GM21576 (cell line): ENCODE data around the gene PTPRN2.

Source experiments
- ATAC-seq: cut with Tn5 transposase; IDR thresholded peaks from one replicate; pipeline ENCODE4 v1.9.1; 2021; ENCODE audit warnings: mild to moderate bottlenecking, moderate library complexity; ENCODE audit not compliant: unreplicated experiment

The PTPRN2 gene

DNA sequence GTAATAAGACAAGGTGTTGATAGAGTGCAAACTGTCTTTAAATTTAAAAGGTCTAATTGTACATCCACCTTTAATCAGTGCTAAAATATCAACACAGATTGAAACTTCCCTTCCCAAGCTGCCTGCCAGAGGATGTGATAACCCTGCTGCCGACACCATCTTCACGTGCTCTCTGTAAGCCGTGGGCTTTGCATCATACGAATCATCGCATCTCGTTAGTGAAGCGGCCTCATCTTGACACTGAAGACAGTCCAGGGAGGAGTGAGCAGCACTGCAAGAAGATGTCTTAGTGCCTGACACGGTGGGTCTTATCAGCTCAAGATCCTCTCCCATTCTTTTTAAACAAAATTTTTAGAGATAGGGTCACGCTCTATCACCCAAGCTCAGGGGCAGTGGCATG, 518.8 kb downstream of the PTPRN2 start:
- no peak for ATAC-seq

GRCh38 chr7:158067931-158068482, 519.6 kb downstream of the PTPRN2 start:
- no peak for ATAC-seq

DNA sequence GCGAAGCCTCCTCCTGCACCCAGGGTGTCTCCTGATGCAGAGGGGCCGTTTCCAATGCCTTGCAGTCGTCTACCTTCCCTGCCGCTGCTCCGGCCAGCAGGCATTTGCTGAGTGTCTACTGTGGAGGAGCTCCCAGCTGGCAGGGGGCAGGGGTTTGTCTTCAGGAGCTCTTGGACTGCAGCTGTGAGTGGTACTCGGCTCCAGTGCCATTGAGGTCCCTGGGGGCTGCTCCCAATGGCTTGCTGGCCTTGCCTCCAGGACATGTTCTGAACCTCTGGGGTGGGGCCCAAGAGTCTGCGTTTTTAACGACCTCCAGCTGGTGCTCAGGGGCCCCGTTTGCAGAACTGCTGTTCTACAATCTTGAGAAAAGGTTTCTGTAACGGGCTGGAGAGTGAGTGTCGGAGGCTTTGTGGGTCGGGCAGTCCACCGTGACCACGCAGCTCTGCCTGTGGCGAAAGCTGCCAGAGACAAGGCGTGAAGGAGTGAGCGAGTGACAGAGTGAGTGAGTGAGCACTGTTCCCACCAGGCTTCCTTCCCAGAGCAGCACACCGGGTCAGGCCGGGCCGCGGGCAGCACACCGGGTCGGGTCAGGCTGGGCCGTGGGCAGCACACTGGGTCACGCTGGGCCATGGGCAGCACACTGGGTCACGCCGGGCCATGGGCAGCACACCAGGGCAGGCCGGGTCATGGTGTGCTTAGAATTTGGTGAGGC, 520.2 kb downstream of the PTPRN2 start:
- no peak for ATAC-seq

- ATAC-seq, result no peak
Measured at GRCh38 chr7:158066085-158066484, 521.5 kb downstream of the PTPRN2 start.

DNA sequence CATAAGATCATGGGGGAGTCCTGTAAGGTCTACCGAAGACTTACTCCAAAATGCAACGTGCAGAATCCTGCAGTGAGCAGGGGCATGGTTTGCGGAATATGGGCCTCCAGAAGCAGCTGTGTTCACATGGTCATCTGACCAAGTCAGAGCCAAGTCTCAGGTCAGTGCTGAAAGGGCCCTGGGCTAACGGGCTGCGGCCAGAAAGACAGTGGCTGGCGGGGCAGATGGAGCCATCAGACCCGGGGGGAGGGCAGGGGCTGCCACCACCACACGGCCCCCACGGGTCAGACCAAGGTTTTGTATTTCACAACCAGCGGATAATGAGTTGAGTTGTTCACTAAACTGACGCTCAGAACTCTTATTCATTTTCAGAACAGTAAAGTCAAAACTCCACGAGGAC, 522.3 kb downstream of the PTPRN2 start:
- no peak for ATAC-seq

- ATAC-seq, result no peak
Measured at GRCh38 chr7:158064631-158065030, 523.0 kb downstream of the PTPRN2 start.

DNA sequence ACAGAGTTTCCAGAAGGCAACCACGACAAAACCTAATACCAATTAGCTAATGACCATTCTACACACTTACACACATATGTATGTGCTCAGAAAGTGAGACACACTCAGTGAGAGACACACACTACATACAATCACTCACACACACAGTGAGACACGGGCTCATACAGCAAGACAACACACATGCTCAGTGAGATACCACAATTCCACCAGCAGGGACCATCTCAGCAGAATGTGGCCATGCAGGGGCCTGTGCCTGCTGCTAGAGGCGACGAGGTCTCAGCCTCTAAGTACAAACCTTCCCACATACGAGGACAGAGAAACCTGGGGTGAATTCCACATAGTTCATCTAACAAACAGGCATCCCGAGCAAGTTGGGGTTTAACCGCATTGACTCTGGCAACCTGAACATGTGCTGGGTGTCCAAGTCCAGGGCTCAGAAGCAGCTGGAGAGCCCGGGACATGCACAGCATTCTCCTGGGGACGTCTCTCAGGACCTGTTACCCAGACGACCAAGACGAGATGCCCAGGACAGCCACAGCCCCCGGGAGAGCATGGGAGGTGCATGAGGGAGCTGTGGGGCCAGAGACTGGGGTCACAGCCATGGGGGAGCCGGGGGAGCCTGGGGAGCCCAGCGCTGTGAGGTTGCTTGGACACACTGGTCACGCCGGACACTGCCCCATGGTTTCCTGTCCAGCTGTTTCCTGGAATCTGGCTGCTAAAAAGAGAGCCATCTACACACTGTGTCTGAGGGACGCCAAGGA, 523.6 kb downstream of the PTPRN2 start:
- ATAC-seq, result no peak

GRCh38 chr7:158062661-158063060, 525.0 kb downstream of the PTPRN2 start:
- ATAC-seq, result no peak

- no peak for ATAC-seq
Measured at GRCh38 chr7:158061884-158062656, 525.6 kb downstream of the PTPRN2 start.

- ATAC-seq, result no peak
Measured at GRCh38 chr7:158061026-158061630, 526.5 kb downstream of the PTPRN2 start.

DNA sequence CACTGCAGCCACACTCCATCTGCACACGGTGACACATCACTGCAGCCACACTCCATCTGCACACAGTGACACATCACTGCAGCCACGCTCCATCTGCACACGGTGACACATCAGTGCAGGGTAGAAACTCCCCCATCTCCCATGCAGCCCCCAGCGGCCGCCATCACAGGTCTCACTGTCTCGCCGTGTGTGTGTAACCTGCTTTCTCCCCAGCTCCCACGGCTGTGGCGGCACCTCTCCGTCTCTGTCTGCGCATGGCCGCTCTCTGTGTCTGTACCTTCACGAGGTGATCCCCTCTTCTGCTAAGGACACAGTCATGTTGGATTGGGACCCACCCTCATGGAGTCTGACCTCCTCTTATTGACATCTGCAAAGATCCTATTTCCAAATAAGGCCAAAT, 527.4 kb downstream of the PTPRN2 start:
- ATAC-seq, result no peak

DNA sequence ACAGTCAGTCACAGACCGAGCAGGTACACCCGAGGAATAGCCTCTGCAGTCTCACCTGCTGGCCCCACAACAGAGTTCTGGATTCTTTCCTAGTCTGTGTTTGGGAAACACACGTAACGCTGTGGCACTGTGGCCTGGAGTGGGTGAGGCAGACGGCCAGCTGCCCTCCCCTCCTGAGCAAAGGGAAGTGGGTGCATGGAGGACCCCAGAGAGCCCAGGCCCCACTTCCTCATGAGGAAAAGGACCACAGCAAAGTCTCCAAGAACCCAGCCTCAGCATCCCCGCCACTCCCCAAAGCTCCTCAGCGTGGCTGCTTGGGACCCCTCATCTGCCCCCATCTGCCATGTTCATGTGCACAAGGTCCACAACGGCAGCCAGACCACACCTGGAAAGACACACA, 530.2 kb downstream of the PTPRN2 start:
- no peak for ATAC-seq

DNA sequence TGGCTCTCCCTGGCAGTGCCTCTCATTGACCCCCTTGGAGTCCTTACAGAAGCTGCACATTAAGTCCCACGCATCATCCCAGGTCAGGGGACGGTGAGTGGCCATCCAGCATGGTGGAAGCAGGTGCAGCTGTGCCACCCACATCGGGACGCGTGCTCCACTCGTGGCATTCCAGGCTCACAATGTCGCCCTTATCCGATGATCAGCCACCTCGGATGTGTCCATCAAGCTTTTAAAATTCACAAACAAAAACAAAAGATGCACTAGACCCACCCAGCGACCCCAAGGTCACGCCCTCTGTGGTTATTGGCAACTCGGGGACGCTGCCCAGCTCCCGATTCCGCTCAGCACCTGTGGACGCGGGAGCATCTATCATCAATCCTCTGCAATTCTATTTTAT, 530.9 kb downstream of the PTPRN2 start:
- no peak for ATAC-seq

DNA sequence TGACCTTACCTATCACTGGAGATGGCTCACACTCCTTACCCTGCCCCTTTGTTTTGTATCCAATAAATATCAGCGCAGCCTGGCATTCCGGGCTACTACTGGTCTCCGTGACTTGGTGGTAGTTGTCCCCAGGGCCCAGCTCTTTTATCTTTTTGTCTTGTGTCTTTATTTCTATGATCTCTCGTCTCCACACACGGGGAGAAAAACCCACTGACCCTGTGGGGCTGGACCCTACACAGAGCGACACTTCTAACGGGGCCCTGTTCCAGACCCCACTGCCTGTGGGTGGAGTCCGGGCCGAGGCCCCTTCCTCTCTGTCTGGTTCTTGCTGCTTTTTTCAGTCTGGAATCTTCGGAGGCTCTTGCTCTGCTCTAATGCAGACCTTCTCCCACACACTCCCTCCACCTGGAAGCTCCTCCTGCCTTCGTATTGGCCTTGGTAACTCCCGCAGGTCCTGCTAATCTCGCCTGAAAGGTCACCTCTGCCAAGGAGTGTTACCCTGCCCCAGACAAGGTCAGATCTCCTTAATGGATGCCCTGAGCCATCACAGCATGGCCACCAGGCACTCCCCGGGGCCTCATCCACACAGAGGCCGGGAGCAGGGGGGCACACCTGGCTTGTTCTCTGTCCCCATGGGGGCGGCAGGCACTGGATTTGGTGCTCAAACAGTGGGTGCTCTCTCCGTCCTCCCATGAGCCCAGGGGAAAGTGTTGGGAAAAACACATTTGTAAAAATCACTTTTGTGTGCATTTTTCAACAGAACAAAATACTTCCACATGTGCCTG, 531.7 kb downstream of the PTPRN2 start:
- ATAC-seq, result no peak

DNA sequence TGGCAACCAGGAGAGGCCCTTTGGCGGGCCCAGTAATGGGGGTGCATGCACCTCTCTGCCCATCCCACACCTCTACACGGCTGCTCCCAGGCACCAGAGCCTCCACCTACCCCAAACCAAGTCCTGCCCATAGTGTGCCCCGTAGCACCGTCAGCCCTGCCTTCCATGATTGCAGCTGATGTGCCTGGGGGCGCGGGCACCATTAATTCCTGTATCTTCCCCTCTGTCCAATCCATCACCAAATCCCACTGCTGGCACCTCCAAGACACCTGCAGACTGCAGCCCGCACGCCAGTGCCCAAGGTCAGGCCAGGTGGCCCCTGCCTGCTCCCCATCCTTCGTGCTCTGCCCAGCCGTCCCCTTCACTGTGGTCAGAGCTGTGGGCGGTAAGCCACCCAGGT, 533.0 kb downstream of the PTPRN2 start:
- ATAC-seq, result no peak

DNA sequence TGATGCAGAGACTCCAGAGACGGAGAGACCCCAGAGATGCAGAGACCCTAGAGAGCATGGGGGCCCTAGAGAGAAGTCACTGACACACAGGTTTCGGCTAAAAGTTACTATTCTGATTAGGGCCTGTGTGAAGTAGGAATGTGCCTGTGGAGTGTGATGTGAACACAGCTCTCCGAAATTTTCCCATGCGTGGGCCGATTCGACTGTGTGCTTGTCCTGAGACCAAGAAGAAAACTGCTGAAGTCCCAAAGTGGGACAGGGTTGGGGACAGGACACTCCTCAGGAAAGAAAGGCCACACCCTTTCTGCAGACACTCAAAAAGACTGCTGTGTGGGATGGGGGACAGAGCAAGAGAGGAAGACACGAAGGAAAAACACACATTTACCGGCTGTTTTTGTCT, 533.5 kb downstream of the PTPRN2 start:
- ATAC-seq, result no peak

DNA sequence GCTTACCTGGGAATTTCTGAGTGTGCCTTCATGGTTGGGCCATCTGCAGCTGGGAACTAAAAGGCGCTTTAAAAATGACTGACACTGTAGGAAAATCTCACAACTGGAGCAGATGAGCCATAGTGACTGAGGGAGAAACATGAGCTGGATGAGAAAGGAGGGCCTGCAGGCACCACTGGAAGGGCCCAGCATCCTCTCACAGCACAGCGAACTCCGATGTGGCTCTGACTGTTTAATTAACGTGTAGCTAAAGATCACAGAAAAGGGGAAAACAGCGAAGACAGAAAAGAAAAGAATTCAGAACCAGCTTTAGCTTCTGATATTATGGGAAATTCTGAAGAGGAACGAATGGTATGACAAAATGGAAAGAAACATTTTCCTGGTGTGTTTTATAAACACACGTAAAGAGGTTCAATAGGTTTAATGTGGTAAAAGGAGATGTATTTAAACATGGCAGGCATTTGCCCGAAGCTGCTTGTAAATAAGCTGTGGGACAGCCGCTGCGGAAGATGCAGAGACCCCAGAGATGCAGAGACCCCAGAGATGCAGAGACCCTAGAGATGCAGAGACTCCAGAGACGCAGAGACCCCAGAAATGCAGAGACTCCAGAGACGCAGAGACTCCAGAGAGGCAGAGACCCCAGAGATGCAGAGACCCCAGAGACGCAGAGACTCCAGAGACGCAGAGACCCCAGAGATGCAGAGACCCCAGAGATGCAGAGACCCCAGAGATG, 534.3 kb downstream of the PTPRN2 start:
- ATAC-seq, result no peak

GRCh38 chr7:158052381-158053060, 535.1 kb downstream of the PTPRN2 start:
- no peak for ATAC-seq

GRCh38 chr7:158051776-158052175, 535.8 kb downstream of the PTPRN2 start:
- ATAC-seq, result no peak
